Neural crest cell (in vitro differentiated cells): ENCODE results near the gene RANBP9. TPM values are rescaled to one million over a fixed set of nuclear protein-coding genes. Genes with fewer than 3 reads are reported as not detected.

Source experiments
- DNase-seq: peaks from one replicate; pipeline ENCODE4 v3.0.0; 2021; ENCODE audit warnings: low read depth, mixed read lengths, low spot score
- H3K27ac Mint-ChIP-seq: one replicate; pipeline ENCODE4 v1.8.0; 2021; ENCODE audit warnings: mild to moderate bottlenecking, mixed read lengths; ENCODE audit not compliant: unreplicated experiment
- H3K27me3 Mint-ChIP-seq: 2 replicates; pipeline ENCODE4 v1.8.0; 2021; ENCODE audit warnings: low read depth, mild to moderate bottlenecking, mixed read lengths
- H3K36me3 Mint-ChIP-seq: 2 replicates; pipeline ENCODE4 v1.8.0; 2021; ENCODE audit warnings: low read depth, mild to moderate bottlenecking, mixed read lengths
- H3K4me1 Mint-ChIP-seq: 2 replicates; pipeline ENCODE4 v1.8.0; 2021; ENCODE audit warnings: mixed read lengths
- H3K4me3 Mint-ChIP-seq: one replicate; pipeline ENCODE4 v1.8.0; 2021; ENCODE audit warnings: mild to moderate bottlenecking, mixed read lengths
- H3K9me3 Mint-ChIP-seq: 2 replicates; pipeline ENCODE4 v1.8.0; 2021; ENCODE audit warnings: mixed read lengths
- CTCF ChIP-seq: fragments of 200-600 bp; sonication (generic); conservative IDR thresholded peaks from 2 replicates; pipeline ENCODE4 v1.5.0; 2021; ENCODE audit warnings: antibody characterized with exemption, mild to moderate bottlenecking
- total RNA-seq: library from RNA; stranded (reverse); gene quantifications from 2 replicates; pipeline ENCODE4 v1.2.1, GENCODE V29; 2021

Gene RANBP9
- total RNA-seq, 1 donor from 2014 or later, result 41.2 TPM

- peak overlapping the region; percentile 81 for H3K27ac Mint-ChIP-seq
- no peaks in the 10 kb centered on the region for H3K27me3 Mint-ChIP-seq
- TF ChIP-seq CTCF, result no peak
- H3K9me3 Mint-ChIP-seq, result peaks cover 3% of the 10 kb centered on the region
- H3K4me3 Mint-ChIP-seq, result peak overlapping the region; percentile 97
- H3K4me1 Mint-ChIP-seq, result peaks cover 37% of the 10 kb centered on the region
- peak; percentile 42 for DNase-seq
- H3K36me3 Mint-ChIP-seq, result peaks cover 3% of the 10 kb centered on the region
Observed at GRCh38 chr6:13710552-13711323, 897 bp downstream of the RANBP9 start.

GRCh38 chr6:13709689-13710551, 1.7 kb downstream of the RANBP9 start:
- H3K4me1 Mint-ChIP-seq, result peaks cover 37% of the 10 kb centered on the region
- peak overlapping the region; percentile 97 for H3K4me3 Mint-ChIP-seq
- H3K9me3 Mint-ChIP-seq, result no peaks in the 10 kb centered on the region
- no peak for TF ChIP-seq CTCF
- peak overlapping the region; percentile 81 for H3K27ac Mint-ChIP-seq
- peaks cover 3% of the 10 kb centered on the region for H3K36me3 Mint-ChIP-seq
- DNase-seq, result no peak
- H3K27me3 Mint-ChIP-seq, result no peaks in the 10 kb centered on the region

GRCh38 chr6:13708736-13709135, 2.9 kb downstream of the RANBP9 start:
- Mint-ChIP-seq H3K27me3 (no peaks in the 10 kb centered on the region), H3K27ac (no peak overlapping the region), H3K4me1 (peaks cover 37% of the 10 kb centered on the region), H3K36me3 (no peaks in the 10 kb centered on the region), H3K4me3 (peak overlapping the region; percentile 97), H3K9me3 (no peaks in the 10 kb centered on the region)
- no peak for DNase-seq
- no peak for TF ChIP-seq CTCF

GRCh38 chr6:13703496-13703895, 8.1 kb downstream of the RANBP9 start:
- Mint-ChIP-seq H3K27me3 (no peaks in the 10 kb centered on the region), H3K27ac (no peak overlapping the region), H3K36me3 (no peaks in the 10 kb centered on the region), H3K9me3 (no peaks in the 10 kb centered on the region), H3K4me1 (peaks cover 12% of the 10 kb centered on the region), H3K4me3 (no peak overlapping the region)
- no peak for DNase-seq
- TF ChIP-seq CTCF, result no peak

GRCh38 chr6:13702809-13703302, 8.8 kb downstream of the RANBP9 start:
- no peaks in the 10 kb centered on the region for H3K9me3 Mint-ChIP-seq
- H3K36me3 Mint-ChIP-seq, result no peaks in the 10 kb centered on the region
- peaks cover 6% of the 10 kb centered on the region for H3K4me1 Mint-ChIP-seq
- H3K4me3 Mint-ChIP-seq, result no peak overlapping the region
- DNase-seq, result no peak
- TF ChIP-seq CTCF, result no peak
- no peaks in the 10 kb centered on the region for H3K27me3 Mint-ChIP-seq
- H3K27ac Mint-ChIP-seq, result no peak overlapping the region
